Transverse colon (tissue), 4 donors: ENCODE measurements around the gene PBX3. TPM values are rescaled to one million over a fixed set of nuclear protein-coding genes. Genes with fewer than 3 reads are reported as not detected.
A peak's percentile ranks its signal among the peaks of the same experiment; 100 is the strongest.

ENCODE experiments used
- DNase-seq: peaks from one replicate; pipeline ENCODE4 v3.0.0-alpha.2; 2019
- H3K27ac ChIP-seq, 4 donors: fragments of 200-600 bp; sonication (generic); 2 replicates each; pipeline ENCODE4 v1.5.1; 2016 to 2018; ENCODE audit warnings: inconsistent platforms in 4 of 4
- H3K27me3 ChIP-seq: fragments of 200-600 bp; sonication (generic); 2 replicates; pipeline ENCODE4 v1.5.1; 2017; ENCODE audit warnings: inconsistent platforms
- H3K36me3 ChIP-seq, 4 donors: fragments of 200-600 bp; sonication (generic); 2 replicates each; pipeline ENCODE4 v1.5.1; 2017 to 2019; ENCODE audit warnings: inconsistent platforms in 4 of 4
- H3K4me1 ChIP-seq, 4 donors: fragments of 200-600 bp; sonication (generic); 2 replicates each; pipeline ENCODE4 v1.5.1; 2017 to 2020; ENCODE audit warnings: inconsistent platforms in 4 of 4
- H3K4me3 ChIP-seq, 4 donors: fragments of 200-600 bp; sonication (generic); 1 replicate in 1 of 4; 2 replicates in 3 of 4; pipeline versions ENCODE4 v1.5.1 to v1.6.1; 2017 to 2019; ENCODE audit warnings: inconsistent platforms in 4 of 4
- H3K9me3 ChIP-seq, 2 donors: fragments of 200-600 bp; sonication (generic); 2 replicates each; pipeline ENCODE4 v1.5.1; 2017 to 2019; ENCODE audit warnings: inconsistent platforms in 2 of 2
- EP300 ChIP-seq: sonication (generic); formaldehyde crosslinking; IDR thresholded peaks from one replicate; pipeline ENCODE4 v1.6.1; 2017; ENCODE audit warnings: antibody characterized with exemption, low read depth
- POLR2A ChIP-seq: fragments of 450-650 bp; IDR thresholded peaks from one replicate; pipeline ENCODE4 v1.6.1; 2016; ENCODE audit warnings: antibody characterized with exemption, mild to moderate bottlenecking, moderate library complexity
- POLR2AphosphoS5 ChIP-seq, 3 donors: sonication (generic); formaldehyde crosslinking; IDR thresholded peaks; one replicate each; pipeline ENCODE4 v1.6.1; 2016; ENCODE audit warnings: antibody characterized with exemption in 3 of 3
- WGBS, 2 donors: methylation state at CpG; one replicate each; pipeline ENCODE4 v1.1.5; 2018; ENCODE audit warnings: low coverage in 1 of 2; 5-methylcytosine and 5-hydroxymethylcytosine counted together
- in situ Hi-C, 4 donors: fragments of 200-750 bp; cut with MboI; loops; one replicate each; pipeline versions ENCODE4 v1.15.0 to v1.15.1; 2017; ENCODE audit warnings: low sequenced_read_pairs in 3 of 4, low pct_ligation_motif_present in 1 of 4, low pct_unique_long_range_greater_than_20kb in 1 of 4
- intact Hi-C: fragments of 100-400 bp; cut with DNase I; formaldehyde crosslinking; loops from one replicate; pipeline ENCODE4 v1.15.1; 2023; ENCODE audit warnings: low total_unique reads
- total RNA-seq, 4 donors: library from RNA; depleted of rRNA; stranded (reverse); fragments of >200 nt; gene quantifications; one replicate each; pipeline ENCODE4 v1.1.0, GENCODE V29; 2016
- TF ChIP-seq, protein P1 (sequence below), 5 experiments: fragments of 200-600 bp in 3 of 5; fragments of 450-650 bp in 2 of 5; sonication (generic) in 3 of 5; IDR thresholded peaks; 1 replicate in 2 of 5; 2 replicates in 3 of 5; pipeline ENCODE4 v1.5.1; 2016 to 2017; ENCODE audit warnings: antibody characterized with exemption in 5 of 5, inconsistent platforms in 3 of 5, mild to moderate bottlenecking in 2 of 5, moderate library complexity in 1 of 5

PBX3 gene
- total RNA-seq, 4 donors from 2014 or later: 16.4 to 70.3 (median 20.4) TPM

DNA sequence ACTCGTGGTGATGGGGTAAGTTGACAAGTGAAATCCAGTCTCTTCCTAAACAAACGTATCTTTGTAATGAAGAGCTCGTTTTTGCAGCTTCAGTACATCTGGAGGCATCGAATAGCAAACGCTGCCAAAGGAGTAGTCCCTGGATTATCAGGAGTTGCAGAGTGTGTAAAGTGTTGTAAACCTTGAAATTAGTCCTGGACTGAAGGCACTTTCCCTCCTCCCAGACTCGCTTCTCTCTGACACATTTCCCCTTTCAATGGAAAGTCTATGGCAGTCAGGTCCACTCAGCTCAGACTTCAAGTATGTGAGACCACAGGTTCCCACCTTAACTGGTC, 1.5 kb upstream of the PBX3 start:
- peak overlapping the region in 3 of 4 donors; percentile 60 to 88 (median 60) for H3K4me3 ChIP-seq
- intact Hi-C loops: loop anchor here (5.0 kb wide), 1 partner anchor 77 kb away; no protein-coding TSS in a partner anchor
- H3K27ac ChIP-seq: peak overlapping the region; percentile 78 to 94 (median 88)
- no peaks in the 10 kb centered on the region for H3K36me3 ChIP-seq
- DNase-seq: no peak
- no peaks in the 10 kb centered on the region for H3K27me3 ChIP-seq
- H3K4me1 ChIP-seq: peaks cover 0 to 26% (median 7%) of the 10 kb centered on the region in 4 donors
- in situ Hi-C loops: no loop called here
- WGBS, 2 donors: 18 to 24% methylated on average over 3 to 6 of the region's 6 CpGs
- no peaks in the 10 kb centered on the region for H3K9me3 ChIP-seq
- TF ChIP-seq POLR2A (no peak), EP300 (no peak), POLR2AphosphoS5 (IDR thresholded peaks at IDR 0.05) (no peak)
- TF ChIP-seq, protein P1, sequence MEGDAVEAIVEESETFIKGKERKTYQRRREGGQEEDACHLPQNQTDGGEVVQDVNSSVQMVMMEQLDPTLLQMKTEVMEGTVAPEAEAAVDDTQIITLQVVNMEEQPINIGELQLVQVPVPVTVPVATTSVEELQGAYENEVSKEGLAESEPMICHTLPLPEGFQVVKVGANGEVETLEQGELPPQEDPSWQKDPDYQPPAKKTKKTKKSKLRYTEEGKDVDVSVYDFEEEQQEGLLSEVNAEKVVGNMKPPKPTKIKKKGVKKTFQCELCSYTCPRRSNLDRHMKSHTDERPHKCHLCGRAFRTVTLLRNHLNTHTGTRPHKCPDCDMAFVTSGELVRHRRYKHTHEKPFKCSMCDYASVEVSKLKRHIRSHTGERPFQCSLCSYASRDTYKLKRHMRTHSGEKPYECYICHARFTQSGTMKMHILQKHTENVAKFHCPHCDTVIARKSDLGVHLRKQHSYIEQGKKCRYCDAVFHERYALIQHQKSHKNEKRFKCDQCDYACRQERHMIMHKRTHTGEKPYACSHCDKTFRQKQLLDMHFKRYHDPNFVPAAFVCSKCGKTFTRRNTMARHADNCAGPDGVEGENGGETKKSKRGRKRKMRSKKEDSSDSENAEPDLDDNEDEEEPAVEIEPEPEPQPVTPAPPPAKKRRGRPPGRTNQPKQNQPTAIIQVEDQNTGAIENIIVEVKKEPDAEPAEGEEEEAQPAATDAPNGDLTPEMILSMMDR (IDR thresholded peaks at IDR 0.05): no peak

DNA sequence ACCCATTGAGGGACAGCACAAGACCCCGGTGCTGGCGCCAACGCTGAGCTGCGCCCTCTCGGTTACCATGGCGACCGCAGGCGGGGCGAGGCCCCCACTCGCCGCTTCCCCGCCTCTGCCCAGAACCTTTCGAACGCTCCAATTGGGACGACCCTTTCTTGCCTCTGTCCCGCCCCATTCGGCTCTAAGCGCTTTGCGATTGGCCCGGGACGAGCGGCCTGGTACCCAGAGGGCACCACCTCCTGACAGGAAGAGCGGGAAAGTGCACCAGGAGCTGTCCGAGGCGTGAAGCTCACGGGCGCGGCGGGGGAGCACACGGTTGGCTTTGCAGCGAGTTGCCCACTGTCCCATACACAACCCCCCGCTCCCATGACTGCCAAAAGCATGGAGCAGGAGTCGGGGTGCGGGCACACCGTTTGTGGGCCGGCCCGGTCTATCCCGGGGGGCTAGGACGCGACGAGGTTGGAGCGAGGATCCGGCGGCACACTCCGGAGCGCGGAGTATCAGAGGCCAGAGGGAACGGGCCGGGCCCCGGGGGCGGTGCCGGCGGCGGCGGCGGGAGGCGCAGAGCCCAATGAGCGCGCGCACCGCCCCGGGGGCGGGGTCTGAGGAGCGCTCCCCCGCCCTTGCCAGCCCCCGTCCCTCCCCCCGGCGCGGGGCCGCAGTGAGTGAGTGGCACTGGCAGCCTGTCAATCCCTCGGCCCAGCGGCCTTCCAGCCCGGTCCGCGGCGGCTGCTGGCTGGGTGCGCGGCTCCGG, 978 bp upstream of the PBX3 start:
- DNase-seq: peak; percentile 96
- TF ChIP-seq POLR2AphosphoS5 (IDR thresholded peaks at IDR 0.05) (peak; percentile 58 to 78 (median 65)), EP300 (no peak)
- intact Hi-C loops (loop anchor here (5.0 kb wide), 1 partner anchor 76 kb away; no protein-coding TSS in a partner anchor), in situ Hi-C loops (no loop called here)
- Histone ChIP-seq H3K4me1 (peaks cover 0 to 29% (median 7%) of the 10 kb centered on the region in 4 donors), H3K4me3 (peak overlapping the region; percentile 23 to 88 (median 60)), H3K27ac (peak overlapping the region; percentile 78 to 94 (median 88)), H3K9me3 (no peaks in the 10 kb centered on the region), H3K27me3 (no peaks in the 10 kb centered on the region), H3K36me3 (no peaks in the 10 kb centered on the region)
- WGBS, 2 donors: 0% methylated on average over 68 of the region's 79 CpGs; no CpG with 5 or more reads in 1 of the 2 donors

DNA sequence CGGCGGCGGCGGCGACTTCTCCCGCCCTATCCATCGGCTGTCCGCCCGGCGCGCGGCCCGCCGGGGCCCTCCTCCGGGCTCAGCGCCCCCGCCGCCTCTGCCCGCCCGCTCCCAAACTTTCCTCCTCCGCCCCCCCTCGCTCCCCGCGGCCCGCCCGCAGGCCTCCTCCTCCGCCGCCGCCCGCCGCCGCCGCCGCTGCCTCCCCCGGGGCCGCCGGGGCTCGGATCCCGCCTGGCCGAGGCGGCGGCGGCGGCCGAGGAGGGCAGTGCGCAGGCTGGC, 460 bp upstream of the PBX3 start:
- intact Hi-C loops (loop anchor here (5.0 kb wide), 1 partner anchor 76 kb away; no protein-coding TSS in a partner anchor), in situ Hi-C loops (no loop called here)
- TF ChIP-seq POLR2AphosphoS5 (IDR thresholded peaks at IDR 0.05): no peak
- no peak for TF ChIP-seq POLR2A
- TF ChIP-seq, protein P1 (IDR thresholded peaks at IDR 0.05): no peak
- no peak for TF ChIP-seq EP300
- WGBS, 2 donors: no CpG with 5 or more reads among the region's 46 CpGs
- H3K4me3 ChIP-seq: peak overlapping the region in 3 of 4 donors; percentile 60 to 88 (median 60)
- H3K36me3 ChIP-seq: no peaks in the 10 kb centered on the region
- H3K9me3 ChIP-seq: no peaks in the 10 kb centered on the region
- H3K4me1 ChIP-seq: peaks cover 0 to 34% (median 8%) of the 10 kb centered on the region in 4 donors
- H3K27ac ChIP-seq: peak overlapping the region; percentile 78 to 94 (median 88)
- no peaks in the 10 kb centered on the region for H3K27me3 ChIP-seq
- DNase-seq: no peak

DNA sequence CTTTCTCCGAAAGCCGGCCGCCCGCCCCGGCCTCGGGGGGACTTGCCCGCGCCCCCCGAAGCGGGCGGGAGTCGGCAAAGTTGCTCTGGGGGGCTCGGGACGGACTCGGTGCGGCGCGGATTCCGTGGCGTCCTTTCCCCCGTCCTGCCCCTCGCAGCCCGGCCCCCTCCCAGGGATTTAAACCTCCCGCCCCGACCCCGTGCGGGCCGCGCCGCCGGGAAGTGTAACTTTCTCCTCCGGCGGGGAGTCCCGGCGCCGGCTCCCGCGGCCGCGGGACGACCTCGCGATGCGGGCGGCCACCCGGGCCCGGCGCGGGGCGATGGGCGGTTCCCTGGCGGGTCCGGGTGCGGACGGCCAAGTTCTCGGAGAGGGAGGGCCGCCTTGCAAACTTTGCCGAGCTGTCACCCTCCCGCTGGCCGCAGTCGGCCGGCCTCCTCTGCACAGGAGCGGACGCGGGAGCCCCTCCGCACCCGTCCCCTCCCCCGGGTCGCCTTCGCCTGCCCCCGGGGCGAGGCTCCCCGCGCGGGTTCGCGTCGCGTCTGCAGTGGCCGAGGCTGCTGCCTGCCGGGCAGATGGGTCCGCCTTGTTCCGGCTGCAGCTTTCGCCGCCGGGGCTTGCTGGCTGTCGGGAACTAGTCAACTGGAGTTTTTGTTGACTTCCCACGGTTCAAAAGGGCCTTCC, 732 bp downstream of the PBX3 start:
- Histone ChIP-seq H3K9me3 (no peaks in the 10 kb centered on the region), H3K36me3 (no peaks in the 10 kb centered on the region), H3K4me3 (peak overlapping the region; percentile 62 to 95 (median 88)), H3K27me3 (no peaks in the 10 kb centered on the region), H3K27ac (peak overlapping the region; percentile 83 to 94 (median 89)), H3K4me1 (peaks cover 0 to 44% (median 11%) of the 10 kb centered on the region in 4 donors)
- intact Hi-C loops (loop anchor here (5.0 kb wide), 1 partner anchor 74 kb away; no protein-coding TSS in a partner anchor), in situ Hi-C loops (no loop called here)
- TF ChIP-seq POLR2AphosphoS5 (IDR thresholded peaks at IDR 0.05): peak in 1 of 3 donors; percentile 7
- TF ChIP-seq, protein P1 (IDR thresholded peaks at IDR 0.05): no peak
- no peak for TF ChIP-seq EP300
- WGBS, 2 donors: 1% methylated on average over 56 of the region's 88 CpGs; no CpG with 5 or more reads in 1 of the 2 donors
- DNase-seq: peak; percentile 42
